Tibial nerve (tissue), 4 donors: ENCODE results near the gene DMWD.

Source experiments
- CTCF ChIP-seq, 5 experiments: fragments of 200-600 bp in 3 of 5; fragments of 450-650 bp in 2 of 5; sonication (generic) in 3 of 5; IDR thresholded peaks; one replicate each; pipeline ENCODE4 v1.5.1; 2016 to 2019; ENCODE audit warnings: antibody characterized with exemption in 5 of 5, mild to moderate bottlenecking in 3 of 5, moderate library complexity in 2 of 5
- EP300 ChIP-seq, 2 donors: sonication (generic); formaldehyde crosslinking; IDR thresholded peaks; one replicate each; pipeline ENCODE4 v1.6.1; 2017; ENCODE audit warnings: antibody characterized with exemption in 2 of 2, mild to moderate bottlenecking in 1 of 2
- POLR2A ChIP-seq, 2 donors: fragments of 450-650 bp; IDR thresholded peaks; one replicate each; pipeline ENCODE4 v1.6.1; 2017; ENCODE audit warnings: antibody characterized with exemption in 2 of 2, mild to moderate bottlenecking in 2 of 2, moderate library complexity in 2 of 2

GRCh38 chr19:45842198-45842597 lies 49.6 kb upstream of the DMWD start:
- TF ChIP-seq CTCF (IDR thresholded peaks at IDR 0.05) (no peak), EP300 (IDR thresholded peaks at IDR 0.05) (no peak), POLR2A (IDR thresholded peaks at IDR 0.05) (no peak)
